Testis (tissue), 3 donors: ENCODE results near the gene THSD7A. TPM values are rescaled to one million over a fixed set of nuclear protein-coding genes. Genes with fewer than 3 reads are reported as not detected.

Experiments used
- DNase-seq: peaks from one replicate; pipeline ENCODE4 v3.0.0-alpha.2; 2019
- H3K27ac ChIP-seq, 2 donors: fragments of 200-600 bp; sonication (generic); one replicate each; pipeline ENCODE4 v1.5.1; 2019
- H3K27me3 ChIP-seq: fragments of 200-600 bp; sonication (generic); one replicate; pipeline ENCODE4 v1.5.1; 2019
- H3K36me3 ChIP-seq: fragments of 200-600 bp; sonication (generic); one replicate; pipeline ENCODE4 v1.5.1; 2017; ENCODE audit warnings: low read depth; ENCODE audit errors: missing control alignments
- H3K4me1 ChIP-seq: fragments of 200-600 bp; sonication (generic); one replicate; pipeline ENCODE4 v1.5.1; 2019
- H3K4me3 ChIP-seq, 2 donors: fragments of 200-600 bp; sonication (generic); one replicate each; pipeline ENCODE4 v1.5.1; 2017 to 2019
- H3K9me3 ChIP-seq: fragments of 200-600 bp; sonication (generic); one replicate; pipeline ENCODE4 v1.5.1; 2017
- POLR2A ChIP-seq: fragments of 450-650 bp; IDR thresholded peaks from one replicate; pipeline ENCODE4 v1.6.1; 2017; ENCODE audit warnings: antibody characterized with exemption, mild to moderate bottlenecking, moderate library complexity
- WGBS, 2 donors: methylation state at CpG; one replicate each; pipeline ENCODE4 v1.1.5; 2018; 5-methylcytosine and 5-hydroxymethylcytosine counted together
- intact Hi-C: fragments of 100-400 bp; cut with DNase I; formaldehyde crosslinking; loops from one replicate; pipeline ENCODE4 v1.15.1; 2023; ENCODE audit warnings: low total_unique reads
- polyA plus RNA-seq: library from polyadenylated mRNA; stranded (reverse); fragments of 350-450 nt; fragmentation: Illumina TruSeq; extraction: RNeasy Lipid Tissue Mini Kit (QIAGEN cat#74804); gene quantifications from one replicate; pipeline ENCODE4 v1.2.3, GENCODE V29; 2014; ENCODE audit warnings: low read depth, low replicate concordance; ENCODE audit not compliant: insufficient read depth
- total RNA-seq, 2 donors: library from RNA; depleted of rRNA; stranded (reverse); fragments of >200 nt; gene quantifications; one replicate each; pipeline ENCODE4 v1.2.3, GENCODE V29; 2016
- TF ChIP-seq, protein P1 (sequence below), 3 experiments: fragments of 450-650 bp in 2 of 3; fragments of 200-600 bp in 1 of 3; sonication (generic) in 1 of 3; IDR thresholded peaks; one replicate each; pipeline ENCODE4 v1.5.1; 2016 to 2019; ENCODE audit warnings: antibody characterized with exemption in 3 of 3, mild to moderate bottlenecking in 2 of 3, moderate library complexity in 1 of 3

The THSD7A gene
- total and polyA plus RNA-seq, 3 donors from 2014 or later = 1.6 to 7.0 (median 6.8) TPM

DNA sequence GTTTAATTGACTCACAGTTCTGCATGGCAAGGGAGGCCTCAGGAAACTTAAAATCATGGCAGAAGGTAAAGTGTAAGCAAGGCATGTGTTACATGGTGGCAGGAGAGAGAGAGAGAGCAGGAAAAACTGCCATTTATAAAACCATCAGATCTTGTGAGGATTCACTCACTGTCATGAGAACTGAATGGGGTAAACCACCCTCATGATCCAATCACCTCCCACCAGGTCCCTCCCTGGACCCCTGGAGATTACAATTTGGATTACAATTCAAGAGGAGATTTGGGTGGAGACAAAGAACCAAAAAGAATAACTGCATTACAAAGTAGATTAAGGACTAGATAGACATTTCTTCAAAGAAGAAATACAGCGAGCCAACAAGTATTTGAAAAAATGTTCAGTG, 324.1 kb downstream of the THSD7A start:
- H3K27ac ChIP-seq = no peak overlapping the region
- DNase-seq = no peak
- 96 to 100% methylated on average over 1 of the region's 1 CpG for WGBS, 2 donors
- TF ChIP-seq, protein P1, sequence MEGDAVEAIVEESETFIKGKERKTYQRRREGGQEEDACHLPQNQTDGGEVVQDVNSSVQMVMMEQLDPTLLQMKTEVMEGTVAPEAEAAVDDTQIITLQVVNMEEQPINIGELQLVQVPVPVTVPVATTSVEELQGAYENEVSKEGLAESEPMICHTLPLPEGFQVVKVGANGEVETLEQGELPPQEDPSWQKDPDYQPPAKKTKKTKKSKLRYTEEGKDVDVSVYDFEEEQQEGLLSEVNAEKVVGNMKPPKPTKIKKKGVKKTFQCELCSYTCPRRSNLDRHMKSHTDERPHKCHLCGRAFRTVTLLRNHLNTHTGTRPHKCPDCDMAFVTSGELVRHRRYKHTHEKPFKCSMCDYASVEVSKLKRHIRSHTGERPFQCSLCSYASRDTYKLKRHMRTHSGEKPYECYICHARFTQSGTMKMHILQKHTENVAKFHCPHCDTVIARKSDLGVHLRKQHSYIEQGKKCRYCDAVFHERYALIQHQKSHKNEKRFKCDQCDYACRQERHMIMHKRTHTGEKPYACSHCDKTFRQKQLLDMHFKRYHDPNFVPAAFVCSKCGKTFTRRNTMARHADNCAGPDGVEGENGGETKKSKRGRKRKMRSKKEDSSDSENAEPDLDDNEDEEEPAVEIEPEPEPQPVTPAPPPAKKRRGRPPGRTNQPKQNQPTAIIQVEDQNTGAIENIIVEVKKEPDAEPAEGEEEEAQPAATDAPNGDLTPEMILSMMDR (IDR thresholded peaks at IDR 0.05) = no peak
- no peak for TF ChIP-seq POLR2A
- H3K4me1 ChIP-seq = no peaks in the 10 kb centered on the region
- H3K27me3 ChIP-seq = no peaks in the 10 kb centered on the region
- no peaks in the 10 kb centered on the region for H3K36me3 ChIP-seq
- H3K4me3 ChIP-seq = no peak overlapping the region
- H3K9me3 ChIP-seq = no peaks in the 10 kb centered on the region
- intact Hi-C loops = no loop called here

DNA sequence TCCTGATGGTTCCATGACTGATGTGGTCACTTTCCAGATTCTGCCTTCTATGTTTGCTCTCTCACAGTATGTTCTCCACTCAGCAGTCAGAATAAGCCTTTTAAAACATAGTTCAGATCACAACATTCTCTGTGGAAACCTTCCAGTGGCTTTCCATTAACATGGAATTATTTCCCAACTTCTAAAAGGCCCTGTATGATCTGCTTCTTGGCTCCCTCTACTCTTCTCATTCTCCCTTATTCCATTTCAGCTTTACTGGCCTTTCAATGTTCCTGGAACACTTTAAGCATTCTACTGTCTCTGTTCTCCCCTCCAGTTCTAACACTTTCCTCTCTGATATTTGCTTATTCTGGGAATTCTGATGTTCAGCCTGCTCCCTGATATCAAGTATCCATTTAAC, 325.6 kb downstream of the THSD7A start:
- H3K4me1 ChIP-seq = no peaks in the 10 kb centered on the region

DNA sequence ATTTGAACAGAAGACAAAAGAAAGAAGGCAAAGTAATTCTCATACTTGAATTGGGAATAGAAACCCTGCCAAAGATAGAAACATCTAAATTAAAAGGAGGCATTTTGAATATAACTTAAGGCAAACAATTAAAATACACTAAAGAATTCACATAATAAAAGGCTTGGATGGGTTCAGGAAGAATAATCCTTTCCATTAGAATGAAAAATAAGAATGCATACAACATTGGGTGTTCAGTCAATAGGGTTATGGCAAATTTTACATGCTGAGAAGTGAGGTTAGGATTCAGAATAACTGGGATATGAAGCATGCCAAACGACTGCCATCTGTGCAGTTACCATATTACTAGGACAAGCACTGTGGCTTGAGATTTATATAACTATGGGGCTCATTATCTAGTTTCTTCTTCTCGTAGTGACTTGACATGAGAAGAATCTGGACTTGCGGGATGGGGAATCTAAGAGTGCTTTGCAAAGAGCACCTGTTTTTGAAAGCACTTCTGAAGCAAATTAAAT, 326.5 kb downstream of the THSD7A start:
- H3K9me3 ChIP-seq = no peaks in the 10 kb centered on the region
- H3K36me3 ChIP-seq = no peaks in the 10 kb centered on the region
- no peak overlapping the region for H3K4me3 ChIP-seq
- H3K4me1 ChIP-seq = no peaks in the 10 kb centered on the region
- no peak for DNase-seq
- 90 to 91% methylated on average over 3 of the region's 3 CpGs for WGBS, 2 donors
- intact Hi-C loops = no loop called here
- TF ChIP-seq, protein P1 (IDR thresholded peaks at IDR 0.05) = no peak
- TF ChIP-seq POLR2A = no peak
- H3K27ac ChIP-seq = no peak overlapping the region
- no peaks in the 10 kb centered on the region for H3K27me3 ChIP-seq

More for the DNA sequence above, 325.6 kb downstream of the THSD7A start:
- H3K27ac ChIP-seq = no peak overlapping the region
- no peaks in the 10 kb centered on the region for H3K9me3 ChIP-seq
- intact Hi-C loops = no loop called here
- H3K36me3 ChIP-seq = no peaks in the 10 kb centered on the region
- no peak for DNase-seq
- no peaks in the 10 kb centered on the region for H3K27me3 ChIP-seq
- no peak for TF ChIP-seq POLR2A
- no peak overlapping the region for H3K4me3 ChIP-seq

DNA sequence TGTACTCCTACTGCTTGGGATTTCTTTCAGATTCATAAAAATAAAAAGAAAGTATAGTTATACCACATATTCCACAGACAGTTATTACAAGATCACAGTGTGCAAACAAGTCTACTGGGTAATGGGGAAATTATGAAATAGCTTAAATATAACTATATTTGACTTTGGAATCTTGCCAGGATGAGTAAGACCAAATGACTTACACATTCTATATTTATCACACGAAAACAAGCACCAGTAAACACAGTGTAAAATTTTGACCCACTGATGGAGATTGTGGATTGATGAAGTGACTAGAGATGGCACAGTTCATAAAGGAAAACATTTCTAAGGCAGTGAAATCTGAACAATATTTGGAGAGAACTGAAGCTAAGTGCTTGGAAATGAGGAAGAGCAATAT, 339.7 kb downstream of the THSD7A start:
- no peaks in the 10 kb centered on the region for H3K27me3 ChIP-seq
- H3K36me3 ChIP-seq = no peaks in the 10 kb centered on the region
- no peak overlapping the region for H3K4me3 ChIP-seq
- intact Hi-C loops = no loop called here
- no peak for TF ChIP-seq POLR2A
- TF ChIP-seq, protein P1 (IDR thresholded peaks at IDR 0.05) = no peak
- DNase-seq = no peak
- no peaks in the 10 kb centered on the region for H3K9me3 ChIP-seq
- H3K27ac ChIP-seq = no peak overlapping the region
- WGBS, 2 donors = 74 to 82% methylated on average over 1 of the region's 1 CpG
- no peaks in the 10 kb centered on the region for H3K4me1 ChIP-seq

DNA sequence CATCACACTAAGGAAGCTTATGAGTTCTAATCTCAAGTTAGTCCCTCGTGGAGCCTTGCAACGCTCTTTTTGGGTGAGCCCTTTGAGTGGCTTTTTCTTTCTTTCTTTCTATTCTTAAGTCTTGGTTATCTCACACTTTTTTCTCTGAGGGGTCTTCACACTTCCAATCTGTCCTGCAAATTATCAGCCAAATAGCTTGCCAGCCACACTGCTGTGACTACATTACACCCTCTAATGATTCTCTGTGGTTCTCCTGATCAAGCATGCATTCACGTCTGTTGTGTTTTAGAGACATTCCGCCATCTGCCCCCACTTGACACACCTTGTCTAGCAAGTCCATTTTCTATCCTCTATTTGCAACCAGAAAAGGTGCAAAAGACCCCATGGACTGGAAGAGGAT, 340.2 kb downstream of the THSD7A start:
- Histone ChIP-seq H3K9me3 (no peaks in the 10 kb centered on the region), H3K4me3 (no peak overlapping the region), H3K27ac (no peak overlapping the region), H3K27me3 (no peaks in the 10 kb centered on the region), H3K4me1 (no peaks in the 10 kb centered on the region), H3K36me3 (no peaks in the 10 kb centered on the region)
- TF ChIP-seq POLR2A = no peak
- TF ChIP-seq, protein P1 (IDR thresholded peaks at IDR 0.05) = no peak
- intact Hi-C loops = no loop called here
- DNase-seq = no peak
- 93 to 94% methylated on average over 4 of the region's 4 CpGs for whole genome bisulfite sequencing, 2 donors
